Ovary (tissue), 3 donors: ENCODE data around the gene OCEL1.

Experiments
- EP300 ChIP-seq: sonication (generic); formaldehyde crosslinking; IDR thresholded peaks from one replicate; pipeline ENCODE4 v1.6.1; 2017; ENCODE audit warnings: antibody characterized with exemption
- TF ChIP-seq, protein P1 (sequence below), 3 donors: fragments of 450-650 bp in 2 of 3; fragments of 200-600 bp in 1 of 3; IDR thresholded peaks; one replicate each; pipeline versions ENCODE4 v1.5.1 to v1.8.0; 2016 to 2022; ENCODE audit warnings: antibody characterized with exemption in 3 of 3, mild to moderate bottlenecking in 1 of 3
- donor health status: DM: no; HTN: no; CAD: no.

DNA sequence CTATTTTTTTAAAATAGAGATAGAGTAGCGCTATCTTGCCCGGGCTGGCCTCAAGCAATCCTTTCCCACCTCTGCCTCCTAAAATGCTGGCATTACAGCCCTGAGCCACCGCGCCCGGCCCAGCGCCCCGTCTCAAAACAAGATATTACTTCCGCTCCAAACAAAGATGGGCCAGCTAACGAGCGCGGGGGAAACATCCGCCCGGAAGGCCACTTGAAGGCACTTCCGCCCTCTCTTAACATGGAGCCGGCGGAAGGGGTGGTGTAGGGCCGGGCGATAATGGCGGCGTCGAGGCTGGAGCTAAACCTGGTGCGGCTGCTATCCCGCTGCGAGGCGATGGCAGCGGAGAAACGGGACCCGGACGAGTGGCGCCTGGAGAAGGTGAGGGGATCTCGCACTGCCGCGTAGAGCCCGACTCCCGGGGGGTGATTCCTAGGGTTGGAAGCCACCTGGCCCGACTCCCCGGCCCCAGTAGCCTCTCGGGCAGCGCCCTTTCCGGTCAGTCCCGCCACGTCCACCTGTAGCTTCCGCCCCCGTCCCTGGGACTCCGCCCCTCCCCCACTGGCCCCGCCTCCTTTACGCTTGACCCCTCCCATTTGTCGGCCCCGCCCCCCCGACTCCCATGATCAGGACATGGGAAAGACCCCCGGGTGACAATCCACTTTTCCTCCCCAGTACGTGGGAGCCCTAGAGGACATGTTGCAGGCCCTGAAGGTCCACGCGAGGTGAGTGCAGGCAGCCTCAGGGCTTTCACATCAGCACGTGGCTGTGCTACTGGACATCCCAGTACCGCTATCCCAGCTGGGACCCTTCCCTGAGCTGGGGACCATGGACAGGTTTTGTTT, 10.7 kb upstream of the OCEL1 start, which contains the start of gene USE1:
- TF ChIP-seq, protein P1, sequence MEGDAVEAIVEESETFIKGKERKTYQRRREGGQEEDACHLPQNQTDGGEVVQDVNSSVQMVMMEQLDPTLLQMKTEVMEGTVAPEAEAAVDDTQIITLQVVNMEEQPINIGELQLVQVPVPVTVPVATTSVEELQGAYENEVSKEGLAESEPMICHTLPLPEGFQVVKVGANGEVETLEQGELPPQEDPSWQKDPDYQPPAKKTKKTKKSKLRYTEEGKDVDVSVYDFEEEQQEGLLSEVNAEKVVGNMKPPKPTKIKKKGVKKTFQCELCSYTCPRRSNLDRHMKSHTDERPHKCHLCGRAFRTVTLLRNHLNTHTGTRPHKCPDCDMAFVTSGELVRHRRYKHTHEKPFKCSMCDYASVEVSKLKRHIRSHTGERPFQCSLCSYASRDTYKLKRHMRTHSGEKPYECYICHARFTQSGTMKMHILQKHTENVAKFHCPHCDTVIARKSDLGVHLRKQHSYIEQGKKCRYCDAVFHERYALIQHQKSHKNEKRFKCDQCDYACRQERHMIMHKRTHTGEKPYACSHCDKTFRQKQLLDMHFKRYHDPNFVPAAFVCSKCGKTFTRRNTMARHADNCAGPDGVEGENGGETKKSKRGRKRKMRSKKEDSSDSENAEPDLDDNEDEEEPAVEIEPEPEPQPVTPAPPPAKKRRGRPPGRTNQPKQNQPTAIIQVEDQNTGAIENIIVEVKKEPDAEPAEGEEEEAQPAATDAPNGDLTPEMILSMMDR (IDR thresholded peaks at IDR 0.05) = no peak
- TF ChIP-seq EP300 = no peak
